SK-N-SH treated with all-trans-retinoic acid at 6 μM for 48 hours (cell line): ENCODE data around the gene SIRPA.

Experiments
- GLIS3 ChIP-seq: fragments of 250-450 bp; sonication (Bioruptor Pico); IDR thresholded peaks from 2 replicates; pipeline ENCODE4 v1.5.0; 2020; ENCODE audit warnings: mild to moderate bottlenecking, moderate library complexity
- PPARA ChIP-seq: fragments of 250-450 bp; sonication (Bioruptor Pico); IDR thresholded peaks from 2 replicates; pipeline ENCODE4 v1.5.0; 2020; ENCODE audit warnings: mild to moderate bottlenecking, borderline replicate concordance
- ZC3H10 ChIP-seq: fragments of 250-450 bp; sonication (Bioruptor Pico); IDR thresholded peaks from 2 replicates; pipeline ENCODE4 v1.5.1; 2021; ENCODE audit warnings: mild to moderate bottlenecking, moderate library complexity
- ZFP3 ChIP-seq: fragments of 250-450 bp; sonication (Bioruptor Pico); IDR thresholded peaks from 2 replicates; pipeline ENCODE4 v1.5.0; 2020; ENCODE audit warnings: mild to moderate bottlenecking, moderate library complexity
- ZNF8 ChIP-seq: fragments of 450-650 bp; formaldehyde crosslinking; IDR thresholded peaks from 2 replicates; pipeline ENCODE4 v1.5.0; 2020; ENCODE audit warnings: mild to moderate bottlenecking, moderate library complexity
- TF ChIP-seq, protein P1 (sequence below): fragments of 250-450 bp; sonication (Bioruptor Pico); IDR thresholded peaks from 2 replicates; pipeline ENCODE4 v1.8.0; 2020; ENCODE audit warnings: mild to moderate bottlenecking, moderate library complexity, borderline replicate concordance
- TF ChIP-seq, protein P2 (sequence below): fragments of 250-450 bp; sonication (Bioruptor Pico); IDR thresholded peaks from 2 replicates; pipeline ENCODE4 v1.5.1; 2021; ENCODE audit warnings: mild to moderate bottlenecking, moderate library complexity

DNA sequence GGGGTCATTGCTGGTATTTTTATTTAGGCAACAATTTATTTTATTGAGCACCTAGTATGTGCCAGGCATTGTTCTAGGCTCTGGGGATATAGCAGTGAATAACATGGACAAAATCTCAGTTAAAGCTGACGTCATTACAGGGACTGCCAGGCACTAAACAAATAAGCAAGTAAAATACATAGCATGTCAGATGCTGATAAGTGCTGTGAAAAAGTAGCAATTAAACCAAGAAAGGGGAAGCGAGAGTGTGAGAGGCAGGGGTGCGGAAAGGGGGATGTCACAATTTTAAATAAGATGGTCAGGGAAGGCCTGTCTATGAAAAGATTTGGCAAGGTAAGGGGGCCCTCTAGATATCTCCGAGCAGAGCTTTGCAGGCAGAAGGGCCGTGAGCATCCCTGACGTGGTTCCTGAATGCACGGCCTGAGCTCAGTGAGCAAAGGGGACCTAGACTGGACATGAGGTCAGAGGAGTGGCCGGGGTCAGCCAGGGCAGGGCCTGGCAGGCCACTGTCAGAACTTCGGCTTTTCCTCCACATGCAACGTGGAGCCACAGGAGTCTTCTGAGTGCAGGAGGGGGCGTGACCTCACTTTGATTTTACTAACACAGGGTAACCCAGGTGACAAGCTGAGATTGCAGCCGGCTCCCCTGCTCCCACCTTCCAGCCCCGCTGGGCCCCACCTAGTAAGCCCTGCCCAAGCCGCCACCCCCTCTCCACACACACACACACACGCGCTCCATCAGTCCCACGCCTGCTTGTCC, 24.2 kb upstream of the SIRPA start:
- TF ChIP-seq, protein P1, sequence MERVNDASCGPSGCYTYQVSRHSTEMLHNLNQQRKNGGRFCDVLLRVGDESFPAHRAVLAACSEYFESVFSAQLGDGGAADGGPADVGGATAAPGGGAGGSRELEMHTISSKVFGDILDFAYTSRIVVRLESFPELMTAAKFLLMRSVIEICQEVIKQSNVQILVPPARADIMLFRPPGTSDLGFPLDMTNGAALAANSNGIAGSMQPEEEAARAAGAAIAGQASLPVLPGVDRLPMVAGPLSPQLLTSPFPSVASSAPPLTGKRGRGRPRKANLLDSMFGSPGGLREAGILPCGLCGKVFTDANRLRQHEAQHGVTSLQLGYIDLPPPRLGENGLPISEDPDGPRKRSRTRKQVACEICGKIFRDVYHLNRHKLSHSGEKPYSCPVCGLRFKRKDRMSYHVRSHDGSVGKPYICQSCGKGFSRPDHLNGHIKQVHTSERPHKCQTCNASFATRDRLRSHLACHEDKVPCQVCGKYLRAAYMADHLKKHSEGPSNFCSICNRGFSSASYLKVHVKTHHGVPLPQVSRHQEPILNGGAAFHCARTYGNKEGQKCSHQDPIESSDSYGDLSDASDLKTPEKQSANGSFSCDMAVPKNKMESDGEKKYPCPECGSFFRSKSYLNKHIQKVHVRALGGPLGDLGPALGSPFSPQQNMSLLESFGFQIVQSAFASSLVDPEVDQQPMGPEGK (CRISPR knock-in tag), result no peak
- TF ChIP-seq ZNF8 (no peak), GLIS3 (CRISPR knock-in tag) (no peak), PPARA (CRISPR knock-in tag) (no peak), ZFP3 (no peak), ZC3H10 (CRISPR knock-in tag) (no peak)
- TF ChIP-seq, protein P2, sequence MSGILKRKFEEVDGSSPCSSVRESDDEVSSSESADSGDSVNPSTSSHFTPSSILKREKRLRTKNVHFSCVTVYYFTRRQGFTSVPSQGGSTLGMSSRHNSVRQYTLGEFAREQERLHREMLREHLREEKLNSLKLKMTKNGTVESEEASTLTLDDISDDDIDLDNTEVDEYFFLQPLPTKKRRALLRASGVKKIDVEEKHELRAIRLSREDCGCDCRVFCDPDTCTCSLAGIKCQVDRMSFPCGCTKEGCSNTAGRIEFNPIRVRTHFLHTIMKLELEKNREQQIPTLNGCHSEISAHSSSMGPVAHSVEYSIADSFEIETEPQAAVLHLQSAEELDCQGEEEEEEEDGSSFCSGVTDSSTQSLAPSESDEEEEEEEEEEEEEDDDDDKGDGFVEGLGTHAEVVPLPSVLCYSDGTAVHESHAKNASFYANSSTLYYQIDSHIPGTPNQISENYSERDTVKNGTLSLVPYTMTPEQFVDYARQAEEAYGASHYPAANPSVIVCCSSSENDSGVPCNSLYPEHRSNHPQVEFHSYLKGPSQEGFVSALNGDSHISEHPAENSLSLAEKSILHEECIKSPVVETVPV, result no peak
